Psoas muscle (tissue), 8 donors: ENCODE data around the gene FAM53C. TPM values are rescaled to one million over a fixed set of nuclear protein-coding genes. Genes with fewer than 3 reads are reported as not detected.

ENCODE experiments used
- ATAC-seq, 4 donors: fragments of 200-7000 bp; cut with Tn5 transposase; one replicate each; pipeline ENCODE4 v1.9.1; 2020; ENCODE audit warnings: moderate library complexity in 3 of 4, mild to moderate bottlenecking in 2 of 4
- DNase-seq, 2 donors: peaks; one replicate each; pipeline ENCODE4 v3.0.0-alpha.2; 2020
- H3K27ac ChIP-seq: fragments of 200-600 bp; one replicate; pipeline ENCODE4 v1.8.0; 2022
- H3K27me3 ChIP-seq, 3 donors: fragments of 200-600 bp in 1 of 3; one replicate each; pipeline versions ENCODE4 v1.6.1 to v1.8.0; 2013 to 2022; ENCODE audit warnings: low read length in 2 of 3, mild to moderate bottlenecking in 2 of 3, moderate library complexity in 1 of 3; ENCODE audit not compliant: insufficient read depth in 3 of 3
- H3K36me3 ChIP-seq, 2 donors: fragments of 200-600 bp in 1 of 2; one replicate each; pipeline versions ENCODE4 v1.6.1 to v1.8.0; 2013 to 2022; ENCODE audit warnings: low read depth in 1 of 2, mild to moderate bottlenecking in 1 of 2, moderate library complexity in 1 of 2; ENCODE audit not compliant: insufficient read depth in 1 of 2
- H3K4me1 ChIP-seq: fragments of 200-600 bp; one replicate; pipeline ENCODE4 v1.8.0; 2022
- H3K4me3 ChIP-seq: fragments of 200-600 bp; one replicate; pipeline ENCODE4 v1.8.0; 2022; ENCODE audit warnings: mild to moderate bottlenecking
- H3K9me3 ChIP-seq: fragments of 200-600 bp; one replicate; pipeline ENCODE4 v1.8.0; 2022
- CTCF ChIP-seq: fragments of 200-600 bp; IDR thresholded peaks from one replicate; pipeline ENCODE4 v1.8.0; 2022; ENCODE audit warnings: antibody characterized with exemption
- WGBS, 3 donors: extraction: QIAGEN DNeasy Blood & Tissue Kit; methylation state at CpG; one replicate each; pipeline versions ENCODE4 v1.1.6 to v1.1.7; 2013; 5-methylcytosine and 5-hydroxymethylcytosine counted together
- intact Hi-C, 2 donors: fragments of 100-400 bp; cut with DNase I; formaldehyde crosslinking; loops; one replicate each; pipeline versions ENCODE4 v1.11.0 to v1.14.2; 2022
- long read RNA-seq, 2 donors: library from polyadenylated mRNA; unstranded; transcript quantifications; one replicate each; pipeline ENCODE4 v2.0.0, GENCODE V29; 2021
- polyA plus RNA-seq, 3 donors: library from polyadenylated mRNA; stranded (reverse); fragments of 200-250 nt; gene quantifications; one replicate each; pipeline ENCODE4 v1.2.3, GENCODE V29; 2013
- total RNA-seq, 4 donors: library from RNA; stranded (reverse); fragmentation: NEBNext Ultra II Directional in 2 of 4; extraction: Animal tissue kit (Norgen Biotek cat#: 25700) in 2 of 4; gene quantifications; one replicate each; pipeline versions ENCODE4 v1.2.1 to v1.2.4, GENCODE V29; 2021 to 2023
- donor health status: healthy with polysubstance abuse.
- donor health status: DM: no; HTN: no; CAD: no; lungs with moderate emphysema.
- donor health status: Bipolar disorder and iron deficiency.
- donor health status: healthy.
- donor health status: DM: yes; HTN: yes; CAD: no.
- donor health status: DM: no; HTN: no; CAD: no.
- donor health status: DM: no; HTN: no; CAD: no.
- donor health status: DM: yes; HTN: yes; CAD: no.

The FAM53C gene
- total RNA-seq (10 to 100 TPM; 35.9 to 57.6 (median 36.9) TPM), polyA plus RNA-seq (10 to 100 TPM; 10.8 to 50.3 (median 23.5) TPM)
- long read RNA-seq, donor 1, full-length matches to known transcripts: 23 of 88 reads
- long read RNA-seq, donor 1, partial matches to known transcripts: 59 of 88 reads
- long read RNA-seq, donor 1, other reads (novel, unspliced or antisense): 6 of 88 reads
- long read RNA-seq, donor 2, full-length matches to known transcripts: 19 of 90 reads
- long read RNA-seq, donor 2, partial matches to known transcripts: 43 of 90 reads
- long read RNA-seq, donor 2, other reads (novel, unspliced or antisense): 28 of 90 reads

- H3K27ac ChIP-seq: peak within 1 kb of the TSS; percentile 99
- peaks cover 3 to 31% of the 10 kb centered on the region in 2 donors for H3K36me3 ChIP-seq
- peak; percentile 3 for TF ChIP-seq CTCF
- H3K9me3 ChIP-seq: no peaks in the 10 kb centered on the region
- H3K4me3 ChIP-seq: peak within 1 kb of the TSS; percentile 73
- peak; percentile 93 to 95 (median 94) for ATAC-seq
- WGBS, 3 donors: 0 to 1% (median 0%) methylated on average over 37 to 56 of the region's 56 CpGs
- peaks cover 22% of the 10 kb centered on the region for H3K4me1 ChIP-seq
- peak; percentile 92 to 97 for DNase-seq
- H3K27me3 ChIP-seq: no peaks in the 10 kb centered on the region
- intact Hi-C loops: loop anchor here in 1 of 2 donors (1.0 kb wide), 1 partner anchor 14 kb away; the partner anchor contains the start of gene KDM3B
Observed at GRCh38 chr5:138337685-138338410, at the start of gene FAM53C. FAM53C (plus strand) TSS chr5:138338266; CDS start chr5:138341336, 3,070 bp downstream.

GRCh38 chr5:138289296-138289695, 48.8 kb upstream of the FAM53C start:
- ATAC-seq (no peak), DNase-seq (no peak)
- TF ChIP-seq CTCF: no peak
- intact Hi-C loops: no loop called here
- Histone ChIP-seq H3K27me3 (no peaks in the 10 kb centered on the region), H3K27ac (no peak overlapping the region), H3K9me3 (no peaks in the 10 kb centered on the region), H3K36me3 (no peaks in the 10 kb centered on the region), H3K4me3 (no peak overlapping the region), H3K4me1 (no peaks in the 10 kb centered on the region)
- 88 to 94% (median 91%) methylated on average over 3 of the region's 3 CpGs for WGBS, 3 donors

- H3K9me3 ChIP-seq: no peaks in the 10 kb centered on the region
- DNase-seq (no peak), ATAC-seq (no peak)
- no peaks in the 10 kb centered on the region for H3K27me3 ChIP-seq
- H3K36me3 ChIP-seq: no peaks in the 10 kb centered on the region
- H3K27ac ChIP-seq: no peak overlapping the region
- no peak overlapping the region for H3K4me3 ChIP-seq
- peaks cover 16% of the 10 kb centered on the region for H3K4me1 ChIP-seq
- WGBS, 3 donors: 79 to 87% (median 82%) methylated on average over 6 of the region's 6 CpGs
- intact Hi-C loops: no loop called here
- TF ChIP-seq CTCF: no peak
Observed at GRCh38 chr5:138303372-138303771, 34.7 kb upstream of the FAM53C start.

- peak; percentile 23 for TF ChIP-seq CTCF
- intact Hi-C loops: loop anchor here (5.0 kb wide), 2 partner anchors 102 to 107 kb away; no protein-coding TSS in a partner anchor
- ATAC-seq (peak; percentile 95 to 99 (median 98)), DNase-seq (peak; percentile 72 to 91)
- Histone ChIP-seq H3K9me3 (no peaks in the 10 kb centered on the region), H3K4me3 (no peak overlapping the region), H3K4me1 (peaks cover 16% of the 10 kb centered on the region), H3K27me3 (no peaks in the 10 kb centered on the region), H3K36me3 (no peaks in the 10 kb centered on the region), H3K27ac (peak overlapping the region; percentile 81)
- WGBS, 3 donors: 16 to 21% (median 20%) methylated on average over 1 of the region's 1 CpG
Observed at GRCh38 chr5:138305797-138306196, 32.3 kb upstream of the FAM53C start.
